ENCODE data around the gene OR5T1.

DNA sequence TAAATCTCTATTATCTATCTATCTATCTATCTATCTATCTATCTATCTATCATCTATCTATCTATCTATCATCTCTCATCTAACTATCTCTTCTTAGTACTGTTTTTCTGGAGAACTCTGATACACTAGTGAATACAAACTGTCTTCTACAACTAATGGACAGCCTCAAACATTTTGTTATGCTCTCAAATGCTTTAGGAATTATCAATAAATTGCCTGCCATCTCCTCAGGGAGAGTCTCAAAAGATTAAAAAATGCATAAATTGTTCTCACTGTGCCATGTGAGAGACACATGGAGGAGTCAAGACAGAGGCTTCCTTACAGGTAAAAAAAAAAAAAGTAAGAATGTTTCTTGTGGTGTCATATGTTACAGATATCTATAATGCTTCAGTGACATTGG lies 40.9 kb downstream of the OR5T1 start, which contains the start of gene OR8K3:
- TF ChIP-seq, protein P1, sequence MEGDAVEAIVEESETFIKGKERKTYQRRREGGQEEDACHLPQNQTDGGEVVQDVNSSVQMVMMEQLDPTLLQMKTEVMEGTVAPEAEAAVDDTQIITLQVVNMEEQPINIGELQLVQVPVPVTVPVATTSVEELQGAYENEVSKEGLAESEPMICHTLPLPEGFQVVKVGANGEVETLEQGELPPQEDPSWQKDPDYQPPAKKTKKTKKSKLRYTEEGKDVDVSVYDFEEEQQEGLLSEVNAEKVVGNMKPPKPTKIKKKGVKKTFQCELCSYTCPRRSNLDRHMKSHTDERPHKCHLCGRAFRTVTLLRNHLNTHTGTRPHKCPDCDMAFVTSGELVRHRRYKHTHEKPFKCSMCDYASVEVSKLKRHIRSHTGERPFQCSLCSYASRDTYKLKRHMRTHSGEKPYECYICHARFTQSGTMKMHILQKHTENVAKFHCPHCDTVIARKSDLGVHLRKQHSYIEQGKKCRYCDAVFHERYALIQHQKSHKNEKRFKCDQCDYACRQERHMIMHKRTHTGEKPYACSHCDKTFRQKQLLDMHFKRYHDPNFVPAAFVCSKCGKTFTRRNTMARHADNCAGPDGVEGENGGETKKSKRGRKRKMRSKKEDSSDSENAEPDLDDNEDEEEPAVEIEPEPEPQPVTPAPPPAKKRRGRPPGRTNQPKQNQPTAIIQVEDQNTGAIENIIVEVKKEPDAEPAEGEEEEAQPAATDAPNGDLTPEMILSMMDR (IDR thresholded peaks at IDR 0.05), result no peak
- TF ChIP-seq EZH2 (IDR thresholded peaks at IDR 0.05), result no peak

Data from neural progenitor cell (in vitro differentiated cells).